Fibroblast of skin of left biceps (primary cell): ENCODE results near the gene PRH2.

ENCODE experiments used
- DNase-seq, 2 experiments: peaks; one replicate each; pipeline ENCODE4 v3.0.0-alpha.2; 2013; ENCODE audit warnings: low read depth in 2 of 2

PRH2 gene

DNA sequence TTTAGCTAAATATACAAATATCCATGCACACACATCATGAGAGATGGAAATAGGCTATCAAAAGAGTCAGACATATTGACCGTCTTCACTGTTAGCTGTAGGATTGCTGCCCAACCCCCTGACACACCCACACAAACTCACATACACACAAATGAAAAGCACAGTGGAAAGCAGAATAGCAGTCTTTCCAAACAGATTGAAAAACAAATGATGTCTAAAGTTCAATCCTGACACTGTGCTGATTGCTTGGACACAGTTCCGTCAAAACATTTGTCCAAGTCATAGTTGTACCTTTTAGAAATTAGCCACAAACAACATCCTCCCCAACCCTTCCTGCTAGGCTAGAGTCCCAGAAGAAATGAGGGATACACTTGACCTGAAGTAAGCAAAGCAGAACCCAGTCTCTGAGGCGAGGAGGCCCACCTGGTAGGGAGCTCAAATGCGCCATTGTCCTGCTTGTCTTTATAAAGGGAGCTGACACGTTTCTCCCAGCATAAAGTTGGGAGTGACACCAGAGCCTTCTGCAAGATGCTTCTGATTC, at the start of gene PRH2:
PRH2 (plus strand) TSS at position 491 of the 541 bp plus-strand sequence; CDS start at position 529, 38 bp downstream.
- DNase-seq, result no peak

GRCh38 chr12:10884086-10884725, 44.8 kb upstream of the PRH2 start, which contains the start of gene PRH1:
PRH1 (minus strand) TSS chr12:10884255; CDS start chr12:10884217, 38 bp downstream.
- no peak for DNase-seq

GRCh38 chr12:10889226-10889625, 39.8 kb upstream of the PRH2 start:
- no peak for DNase-seq

DNA sequence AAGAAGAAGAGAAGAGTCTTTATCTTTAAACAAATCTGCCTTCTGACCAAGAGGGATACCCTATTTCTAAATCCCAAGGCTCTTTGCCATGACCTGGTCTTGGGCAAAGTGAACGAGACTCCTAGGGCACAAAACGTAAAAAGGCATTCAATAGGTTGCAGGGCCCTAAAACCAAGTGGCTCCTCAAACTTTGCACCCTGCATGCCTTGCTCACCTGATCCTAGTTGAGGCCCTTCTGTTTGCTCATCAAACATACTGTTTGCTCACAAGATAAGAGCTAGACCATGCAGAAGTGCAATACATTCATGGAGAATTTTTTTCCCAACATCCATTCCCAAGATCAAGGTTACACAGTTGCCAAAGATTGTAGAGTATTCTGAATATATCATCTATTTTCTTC, 37.1 kb upstream of the PRH2 start:
- DNase-seq, result no peak

GRCh38 chr12:10896854-10897253, 32.2 kb upstream of the PRH2 start:
- no peak for DNase-seq

DNA sequence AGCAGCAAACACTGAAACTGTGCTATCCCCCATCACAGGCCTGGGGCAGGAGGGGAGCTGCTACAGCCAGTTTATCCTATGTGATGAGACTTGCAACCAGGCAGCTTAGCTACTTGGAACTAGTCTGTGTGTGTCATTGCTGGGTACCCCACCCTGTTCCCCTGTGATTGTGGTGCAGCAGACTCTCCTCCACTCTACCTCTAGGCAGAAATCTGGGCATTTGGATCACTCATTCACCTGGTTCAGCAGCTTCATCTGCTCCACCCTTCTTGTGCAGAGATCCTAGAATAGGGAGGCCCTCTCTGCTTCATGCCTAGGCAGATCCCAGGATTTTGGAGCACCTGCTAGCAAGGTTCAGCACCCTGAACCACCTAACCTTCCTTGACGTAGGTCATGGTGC, 28.5 kb upstream of the PRH2 start:
- no peak for DNase-seq

DNA sequence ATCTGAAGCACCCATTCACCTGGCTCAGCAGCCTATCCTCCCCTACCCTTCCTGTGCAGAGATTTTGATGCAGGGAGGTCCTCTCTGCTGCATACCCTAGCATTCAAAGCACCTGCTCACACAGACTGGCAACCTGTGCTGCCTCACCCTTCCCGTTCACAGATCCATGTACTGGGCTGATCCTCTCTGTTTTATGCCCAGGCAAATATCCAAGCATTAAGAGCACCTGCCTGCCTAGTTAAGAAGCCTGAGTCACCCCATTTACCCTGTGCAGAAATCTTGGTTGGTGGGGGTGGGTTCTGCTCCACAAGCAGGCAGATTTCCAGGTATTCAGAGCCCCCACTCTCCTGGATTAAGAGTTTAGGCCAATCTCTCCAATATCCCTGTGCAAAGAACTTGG, 28.1 kb upstream of the PRH2 start:
- DNase-seq, result no peak

DNA sequence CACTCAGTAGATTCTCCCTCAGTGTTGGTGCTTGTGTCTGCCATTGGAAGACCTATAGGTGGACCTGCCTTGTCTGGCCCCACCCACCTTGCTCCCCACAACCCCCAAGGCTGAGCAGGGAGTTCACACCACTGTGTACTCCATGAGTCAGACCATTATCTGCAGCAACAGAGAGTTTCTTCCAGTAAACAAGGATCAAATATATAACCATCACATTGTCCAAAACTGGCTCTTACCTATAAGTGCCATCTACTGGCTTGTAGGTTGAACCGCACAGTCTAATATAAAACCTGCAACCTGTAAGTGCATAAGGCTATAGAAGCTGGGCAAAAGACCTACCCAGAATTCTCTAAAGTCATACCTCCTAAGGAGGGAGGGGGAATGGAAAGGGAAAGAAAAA, 27.6 kb upstream of the PRH2 start:
- DNase-seq, result no peak

GRCh38 chr12:10904686-10905085, 24.4 kb upstream of the PRH2 start:
- DNase-seq, result no peak

- DNase-seq, result no peak
Measured at GRCh38 chr12:10909462-10909861, 19.6 kb upstream of the PRH2 start, which contains the start of gene TAS2R13. TAS2R13 (minus strand) TSS chr12:10909562; CDS start chr12:10909298, 264 bp downstream.

DNA sequence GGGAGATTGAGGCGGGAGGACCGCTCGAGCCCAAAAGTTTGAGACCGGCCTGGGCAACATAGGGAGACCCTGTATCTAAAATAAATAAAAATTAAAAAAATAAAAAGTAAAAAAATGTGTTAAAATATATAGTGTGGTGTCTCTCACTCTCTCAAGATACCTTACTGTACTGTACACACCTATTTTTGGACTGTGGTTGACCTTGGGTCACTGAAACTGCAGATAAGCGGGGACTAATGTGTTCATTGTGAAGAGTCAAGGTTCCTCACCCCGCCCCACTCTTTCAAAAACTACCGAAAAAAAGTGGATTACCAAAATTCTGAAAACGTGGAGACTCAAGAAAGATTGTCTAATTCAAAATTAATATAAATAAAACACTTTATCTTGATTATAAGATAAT, 18.7 kb upstream of the PRH2 start:
- DNase-seq, result no peak

DNA sequence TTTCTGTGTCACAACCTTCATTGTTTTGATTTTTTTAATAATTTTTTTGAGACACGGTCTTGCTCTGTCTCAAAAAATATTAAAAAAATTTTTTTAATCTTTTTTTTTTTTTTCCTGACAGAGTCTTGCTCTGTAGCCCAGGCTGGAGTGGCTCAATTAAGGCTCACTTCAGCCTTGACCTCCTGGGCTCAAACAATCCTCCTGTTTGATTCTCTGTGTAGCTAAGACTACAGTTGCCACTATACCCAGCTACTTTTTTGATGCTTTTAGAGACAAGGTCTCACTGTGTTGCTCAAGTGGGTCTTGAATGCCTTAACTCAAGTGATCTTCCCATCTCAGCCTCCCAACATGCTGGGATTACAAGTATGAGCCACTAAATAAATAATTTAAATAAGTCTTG, 9.2 kb upstream of the PRH2 start:
- DNase-seq, result no peak

DNA sequence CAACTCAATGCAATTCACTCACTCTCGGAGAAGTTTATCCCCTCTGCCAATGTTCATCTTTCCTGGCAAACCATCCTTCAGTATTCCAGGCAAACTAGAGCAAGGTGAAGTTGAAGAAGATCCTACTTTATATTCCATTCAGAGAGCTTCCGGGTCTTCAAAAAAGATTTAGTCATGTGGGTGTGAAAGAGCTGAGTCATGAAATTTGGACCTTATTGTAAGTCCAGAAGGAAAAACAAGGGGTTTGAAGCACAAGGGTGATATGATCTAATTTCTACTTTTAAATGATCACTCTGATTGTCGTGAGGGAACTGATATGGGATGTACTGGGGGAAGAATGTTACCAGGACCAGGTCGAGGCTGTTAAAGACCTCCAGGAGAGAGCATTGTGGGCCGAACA, 2.8 kb upstream of the PRH2 start:
- no peak for DNase-seq

GRCh38 chr12:10936506-10936905, 7.5 kb downstream of the PRH2 start:
- DNase-seq, result no peak

- no peak for DNase-seq
Measured at GRCh38 chr12:10939163-10939562, 10.1 kb downstream of the PRH2 start, which contains the start of gene TAS2R14. TAS2R14 (minus strand) TSS chr12:10939263; CDS start chr12:10939207, 56 bp downstream.

DNA sequence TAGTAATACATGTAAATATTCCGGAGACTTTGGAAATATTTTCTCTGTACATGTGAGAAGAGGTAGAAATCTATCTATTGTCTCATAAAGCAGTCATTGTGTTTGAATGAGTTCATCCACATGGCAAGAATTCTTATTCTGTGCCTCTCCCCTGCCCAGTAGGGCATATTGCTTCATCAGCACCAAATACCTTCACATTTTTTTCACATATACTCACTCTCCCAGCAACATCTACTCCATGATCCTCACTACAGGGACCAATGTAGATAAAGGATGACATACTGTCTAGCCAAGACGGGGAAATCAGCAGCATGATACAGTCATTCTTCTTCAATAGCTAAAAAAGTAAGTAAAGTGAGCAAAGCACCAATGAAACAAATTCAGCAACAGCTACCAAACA, 11.4 kb downstream of the PRH2 start:
- peak; percentile 22 to 26 for DNase-seq

GRCh38 chr12:10941369-10941768, 12.3 kb downstream of the PRH2 start:
- no peak for DNase-seq

- no peak for DNase-seq
Measured at GRCh38 chr12:10941916-10942607, 13.0 kb downstream of the PRH2 start.

GRCh38 chr12:10943167-10943566, 14.1 kb downstream of the PRH2 start:
- DNase-seq, result no peak

DNA sequence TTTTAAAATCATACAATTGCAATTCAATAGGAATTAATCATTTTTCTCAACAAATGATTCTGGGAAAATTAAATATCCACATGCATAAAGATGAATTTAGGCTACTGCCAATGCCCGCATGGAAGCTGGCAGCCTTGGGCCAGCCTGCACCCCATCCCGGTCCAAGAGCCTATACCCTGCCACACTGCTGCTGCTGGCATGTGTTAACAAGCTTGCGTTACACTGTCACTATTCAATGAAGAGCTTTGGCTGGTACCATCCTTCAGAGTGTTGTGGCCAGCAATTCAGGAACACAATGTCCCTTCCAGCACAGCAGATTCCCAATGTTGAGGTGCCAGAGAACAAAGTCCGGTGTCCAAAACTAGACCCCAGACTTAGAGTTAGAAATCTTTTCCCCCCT, 23.6 kb downstream of the PRH2 start:
- no peak for DNase-seq

DNA sequence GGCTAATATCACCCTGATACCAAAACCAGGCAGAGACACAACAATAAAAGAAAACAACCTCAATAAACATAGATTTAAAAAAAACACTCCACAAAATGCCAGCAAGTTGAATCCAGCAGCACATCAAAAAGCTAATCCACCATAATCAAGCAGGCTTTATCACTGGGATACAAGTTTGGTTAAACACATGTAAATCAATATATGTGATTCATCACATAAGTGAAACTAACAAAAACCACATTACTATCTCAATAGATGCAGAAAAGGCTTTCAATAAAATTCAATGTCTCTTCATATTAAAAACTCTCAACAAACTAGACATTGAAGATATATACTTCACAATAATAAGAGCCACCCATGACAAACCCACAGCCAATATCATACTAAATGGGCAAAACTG, 27.0 kb downstream of the PRH2 start:
- DNase-seq, result no peak

DNA sequence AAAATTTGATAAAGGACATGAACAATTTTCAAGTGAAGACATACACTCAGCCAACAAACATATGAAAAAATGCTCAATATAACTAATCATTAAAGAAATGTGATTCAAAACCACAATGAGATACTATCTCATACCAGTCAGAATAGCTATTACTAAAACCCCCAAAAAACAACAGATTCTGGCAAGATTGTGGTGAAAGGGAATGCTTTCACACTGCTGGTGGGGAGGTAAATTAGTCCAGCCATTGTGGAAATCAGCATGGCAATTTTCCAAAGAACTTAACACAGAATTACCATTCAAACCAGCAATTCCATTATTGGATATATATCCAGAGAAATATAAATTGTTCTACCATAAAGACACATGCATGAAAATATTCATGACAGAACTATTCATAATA, 28.7 kb downstream of the PRH2 start:
- DNase-seq, result peak; percentile 62 to 65

GRCh38 chr12:10959804-10960203, 30.8 kb downstream of the PRH2 start:
- no peak for DNase-seq
